Choroid plexus epithelial cell (primary cell): ENCODE measurements around the gene CEP63.
"Not testable (repeated sequence)": the region's sequence is repeated elsewhere in the genome, so short reads cannot be mapped to it uniquely, and the experiment has no call there.

Source experiments
- DNase-seq: peaks from one replicate; pipeline ENCODE4 v3.0.0-alpha.2; 2010; ENCODE audit warnings: low read depth
- H3K4me3 ChIP-seq: 2 replicates; pipeline ENCODE4 v1.5.1; 2011; ENCODE audit warnings: low read depth, mild to moderate bottlenecking, control low read depth, low read length, moderate library complexity
- CTCF ChIP-seq: conservative IDR thresholded peaks from 2 replicates; pipeline ENCODE4 v1.5.1; 2011; ENCODE audit warnings: low read depth, mild to moderate bottlenecking, control low read depth, inconsistent platforms, low read length, moderate library complexity

The CEP63 gene

GRCh38 chr3:134543113-134543512, 57.3 kb downstream of the CEP63 start:
- DNase-seq = peak; percentile 13
- TF ChIP-seq CTCF = no peak
- H3K4me3 ChIP-seq = no peak overlapping the region

GRCh38 chr3:134544316-134544715, 58.5 kb downstream of the CEP63 start:
- H3K4me3 ChIP-seq = no peak overlapping the region
- no peak for TF ChIP-seq CTCF
- no peak for DNase-seq

GRCh38 chr3:134544783-134545182, 58.9 kb downstream of the CEP63 start:
- not testable (repeated sequence) for DNase-seq, H3K4me3 ChIP-seq

GRCh38 chr3:134545818-134546217, 60.0 kb downstream of the CEP63 start:
- no peak overlapping the region for H3K4me3 ChIP-seq
- DNase-seq = no peak
- TF ChIP-seq CTCF = no peak

- TF ChIP-seq CTCF = no peak
- no peak overlapping the region for H3K4me3 ChIP-seq
- peak; percentile 40 for DNase-seq
Measured at GRCh38 chr3:134552784-134553183, 66.9 kb downstream of the CEP63 start.

- no peak overlapping the region for H3K4me3 ChIP-seq
- TF ChIP-seq CTCF = no peak
- no peak for DNase-seq
Measured at GRCh38 chr3:134559591-134559990, 73.7 kb downstream of the CEP63 start.

- H3K4me3 ChIP-seq = no peak overlapping the region
- no peak for DNase-seq
- no peak for TF ChIP-seq CTCF
Measured at GRCh38 chr3:134562055-134562454, 76.2 kb downstream of the CEP63 start.

GRCh38 chr3:134563601-134564000, 77.7 kb downstream of the CEP63 start:
- no peak for TF ChIP-seq CTCF
- DNase-seq = no peak
- H3K4me3 ChIP-seq = no peak overlapping the region
